Esophagus muscularis mucosa (tissue), 4 donors: Measurements from ENCODE around the gene NDEL1. TPM values are rescaled to one million over a fixed set of nuclear protein-coding genes. Genes with fewer than 3 reads are reported as not detected.

Experiments
- DNase-seq: peaks from one replicate; pipeline ENCODE4 v3.0.0-alpha.2; 2017; ENCODE audit errors: extremely low spot score
- H3K27ac ChIP-seq, 4 donors: fragments of 200-600 bp; sonication (generic); replicated peaks in 1 of 4; 1 replicate in 3 of 4; 2 replicates in 1 of 4; pipeline ENCODE4 v1.5.1; 2016 to 2019; ENCODE audit warnings: mild to moderate bottlenecking in 1 of 4
- H3K27me3 ChIP-seq, 4 donors: fragments of 200-600 bp; sonication (generic); one replicate each; pipeline versions ENCODE4 v1.5.1 to v1.6.0; 2016 to 2019
- H3K36me3 ChIP-seq, 4 donors: fragments of 200-600 bp; sonication (generic); one replicate each; pipeline ENCODE4 v1.5.1; 2016 to 2019
- H3K4me1 ChIP-seq, 4 donors: fragments of 200-600 bp; sonication (generic); one replicate each; pipeline ENCODE4 v1.5.1; 2016 to 2019
- H3K4me3 ChIP-seq, 4 donors: fragments of 200-600 bp; sonication (generic); 1 replicate in 2 of 4; 2 replicates in 2 of 4; pipeline ENCODE4 v1.5.1; 2016 to 2019; ENCODE audit warnings: mild to moderate bottlenecking in 4 of 4, moderate library complexity in 1 of 4
- H3K9me3 ChIP-seq, 4 donors: fragments of 200-600 bp; sonication (generic); 1 replicate in 3 of 4; 2 replicates in 1 of 4; pipeline ENCODE4 v1.5.1; 2016 to 2019
- CTCF ChIP-seq, 3 experiments: fragments of 200-600 bp in 2 of 3; fragments of 450-650 bp in 1 of 3; sonication (generic) in 2 of 3; IDR thresholded peaks; one replicate each; pipeline ENCODE4 v1.5.1; 2017 to 2019; ENCODE audit warnings: antibody characterized with exemption in 3 of 3, mild to moderate bottlenecking in 2 of 3, moderate library complexity in 1 of 3
- EP300 ChIP-seq: sonication (generic); formaldehyde crosslinking; IDR thresholded peaks from one replicate; pipeline ENCODE4 v1.6.1; 2017; ENCODE audit warnings: antibody characterized with exemption
- POLR2A ChIP-seq: fragments of 450-650 bp; IDR thresholded peaks from one replicate; pipeline ENCODE4 v1.6.1; 2017; ENCODE audit warnings: antibody characterized with exemption, moderate library complexity, mild to moderate bottlenecking, low read depth
- POLR2AphosphoS5 ChIP-seq, 2 donors: sonication (generic); formaldehyde crosslinking; IDR thresholded peaks; one replicate each; pipeline ENCODE4 v1.6.1; 2017; ENCODE audit warnings: antibody characterized with exemption in 2 of 2
- WGBS: methylation state at CpG from one replicate; pipeline ENCODE4 v1.1.5; 2018; 5-methylcytosine and 5-hydroxymethylcytosine counted together
- intact Hi-C: fragments of 100-400 bp; cut with DNase I; formaldehyde crosslinking; loops from one replicate; pipeline ENCODE4 v1.15.1; 2023
- total RNA-seq, 4 donors: library from RNA; depleted of rRNA; stranded (reverse); fragments of >200 nt; gene quantifications; one replicate each; pipeline versions ENCODE4 v1.1.0 to v1.2.1, GENCODE V29; 2016

The NDEL1 gene
- total RNA-seq, 4 donors from 2014 or later = 48.2 to 80.8 (median 55.5) TPM

GRCh38 chr17:8408371-8408770 is 27.3 kb upstream of the NDEL1 start:
- WGBS = 60% methylated on average over 13 of the region's 14 CpGs
- peaks cover 0 to 27% (median 0%) of the 10 kb centered on the region in 4 donors for H3K27me3 ChIP-seq
- DNase-seq = no peak
- H3K4me1 ChIP-seq = peaks cover 0 to 8% (median 7%) of the 10 kb centered on the region in 4 donors
- no peak overlapping the region for H3K4me3 ChIP-seq
- H3K27ac ChIP-seq = no peak overlapping the region
- TF ChIP-seq CTCF (IDR thresholded peaks at IDR 0.05) (no peak), EP300 (no peak), POLR2A (no peak), POLR2AphosphoS5 (IDR thresholded peaks at IDR 0.05) (no peak)
- H3K9me3 ChIP-seq = no peaks in the 10 kb centered on the region
- intact Hi-C loops = no loop called here
- no peaks in the 10 kb centered on the region for H3K36me3 ChIP-seq

GRCh38 chr17:8409966-8410882 is 25.5 kb upstream of the NDEL1 start:
- H3K4me1 ChIP-seq = peaks cover 0 to 8% (median 7%) of the 10 kb centered on the region in 4 donors
- no peak overlapping the region for H3K27ac ChIP-seq
- H3K27me3 ChIP-seq = peaks cover 0 to 21% (median 0%) of the 10 kb centered on the region in 4 donors
- 28% methylated on average over 19 of the region's 19 CpGs for WGBS
- intact Hi-C loops = loop anchor here (2.0 kb wide), 1 partner anchor 337 kb away; no protein-coding TSS in a partner anchor
- no peaks in the 10 kb centered on the region for H3K36me3 ChIP-seq
- DNase-seq = peak; percentile 94
- H3K4me3 ChIP-seq = no peak overlapping the region
- TF ChIP-seq POLR2A (no peak), CTCF (IDR thresholded peaks at IDR 0.05) (peak; percentile 83 to 87 (median 86)), POLR2AphosphoS5 (IDR thresholded peaks at IDR 0.05) (peak; percentile 24 to 74), EP300 (no peak)
- no peaks in the 10 kb centered on the region for H3K9me3 ChIP-seq

GRCh38 chr17:8410883-8411238 is 24.8 kb upstream of the NDEL1 start:
- H3K4me1 ChIP-seq = peaks cover 0 to 8% (median 7%) of the 10 kb centered on the region in 4 donors
- no peak for DNase-seq
- H3K36me3 ChIP-seq = no peaks in the 10 kb centered on the region
- 100% methylated on average over 1 of the region's 1 CpG for WGBS
- no peak overlapping the region for H3K4me3 ChIP-seq
- TF ChIP-seq CTCF (IDR thresholded peaks at IDR 0.05) (no peak), POLR2AphosphoS5 (IDR thresholded peaks at IDR 0.05) (no peak), POLR2A (no peak), EP300 (no peak)
- H3K27ac ChIP-seq = no peak overlapping the region
- intact Hi-C loops = loop anchor here (2.0 kb wide), 1 partner anchor 336 kb away; no protein-coding TSS in a partner anchor
- H3K27me3 ChIP-seq = peaks cover 0 to 21% (median 0%) of the 10 kb centered on the region in 4 donors
- H3K9me3 ChIP-seq = no peaks in the 10 kb centered on the region

GRCh38 chr17:8412089-8412488 is 23.6 kb upstream of the NDEL1 start:
- Histone ChIP-seq H3K4me1 (peaks cover 0 to 8% (median 7%) of the 10 kb centered on the region in 4 donors), H3K4me3 (no peak overlapping the region), H3K27ac (no peak overlapping the region), H3K36me3 (no peaks in the 10 kb centered on the region), H3K9me3 (no peaks in the 10 kb centered on the region), H3K27me3 (peaks cover 0 to 18% (median 0%) of the 10 kb centered on the region in 4 donors)
- no peak for DNase-seq
- WGBS = 81% methylated on average over 5 of the region's 5 CpGs
- TF ChIP-seq CTCF (IDR thresholded peaks at IDR 0.05) = no peak
- no peak for TF ChIP-seq POLR2A
- TF ChIP-seq EP300 = no peak
- no peak for TF ChIP-seq POLR2AphosphoS5 (IDR thresholded peaks at IDR 0.05)
- intact Hi-C loops = no loop called here
